Astrocyte (in vitro differentiated cells and primary cell): ENCODE data around the gene SPTB. TPM values are rescaled to one million over a fixed set of nuclear protein-coding genes. Genes with fewer than 3 reads are reported as not detected.

ENCODE experiments used
- DNase-seq: peaks from one replicate; pipeline ENCODE4 v3.0.0-alpha.2; 2010; ENCODE audit warnings: low read depth
- FAIRE-seq: peaks from 2 replicates; lab custom pipeline; 2011; peaks lifted over from hg19 to GRCh38; lab: Jason Lieb, UNC
- H2AFZ ChIP-seq: 2 replicates; pipeline ENCODE4 v1.6.0; 2012; ENCODE audit warnings: low read depth, low read length, inconsistent platforms
- H3K27ac ChIP-seq: 2 replicates; pipeline ENCODE4 v1.5.1; 2011; ENCODE audit warnings: low read depth, low read length, inconsistent platforms
- H3K27me3 ChIP-seq: 2 replicates; pipeline ENCODE4 v1.6.0; 2011; ENCODE audit warnings: low read length, inconsistent platforms; ENCODE audit not compliant: insufficient read depth
- H3K36me3 ChIP-seq: 2 replicates; pipeline ENCODE4 v1.5.1; 2011; ENCODE audit warnings: low read length, inconsistent platforms; ENCODE audit not compliant: insufficient read depth
- H3K4me1 ChIP-seq: 2 replicates; pipeline ENCODE4 v1.5.1; 2011; ENCODE audit warnings: low read length, inconsistent platforms; ENCODE audit not compliant: insufficient read depth
- H3K4me2 ChIP-seq: 2 replicates; pipeline ENCODE4 v1.6.0; 2012; ENCODE audit warnings: low read length, inconsistent platforms
- H3K4me3 ChIP-seq: 2 replicates; pipeline ENCODE4 v1.5.1; 2011; ENCODE audit warnings: low read depth, mild to moderate bottlenecking, low read length, inconsistent platforms; ENCODE audit not compliant: insufficient read depth
- H3K79me2 ChIP-seq: 2 replicates; pipeline ENCODE4 v1.6.0; 2012; ENCODE audit warnings: mild to moderate bottlenecking, low read length, inconsistent platforms; ENCODE audit not compliant: insufficient read depth
- H3K9ac ChIP-seq: 2 replicates; pipeline ENCODE4 v1.6.0; 2012; ENCODE audit warnings: mild to moderate bottlenecking, low read length, inconsistent platforms
- H3K9me3 ChIP-seq: 2 replicates; pipeline ENCODE4 v1.5.1; 2012; ENCODE audit warnings: low read depth, mild to moderate bottlenecking, low read length, inconsistent platforms; ENCODE audit not compliant: insufficient read depth
- H4K20me1 ChIP-seq: 2 replicates; pipeline ENCODE4 v1.6.0; 2012; ENCODE audit warnings: low read length, inconsistent platforms; ENCODE audit not compliant: insufficient read depth
- H3K27ac Mint-ChIP-seq: one replicate; pipeline ENCODE4 v1.8.0; 2021; ENCODE audit warnings: mild to moderate bottlenecking, mixed read lengths; ENCODE audit not compliant: unreplicated experiment
- H3K27me3 Mint-ChIP-seq: one replicate; pipeline ENCODE4 v1.8.0; 2021; ENCODE audit warnings: low read depth, mixed read lengths; ENCODE audit not compliant: unreplicated experiment
- H3K36me3 Mint-ChIP-seq: one replicate; pipeline ENCODE4 v1.8.0; 2021; ENCODE audit warnings: low read depth, mixed read lengths; ENCODE audit not compliant: unreplicated experiment
- H3K4me1 Mint-ChIP-seq: one replicate; pipeline ENCODE4 v1.8.0; 2021; ENCODE audit warnings: low read depth, mixed read lengths; ENCODE audit not compliant: unreplicated experiment
- H3K4me3 Mint-ChIP-seq: one replicate; pipeline ENCODE4 v1.8.0; 2021; ENCODE audit warnings: mild to moderate bottlenecking, moderate library complexity, mixed read lengths; ENCODE audit not compliant: unreplicated experiment
- H3K9me3 Mint-ChIP-seq: one replicate; pipeline ENCODE4 v1.8.0; 2021; ENCODE audit warnings: mild to moderate bottlenecking, mixed read lengths; ENCODE audit not compliant: unreplicated experiment
- CTCF ChIP-seq: IDR thresholded peaks from 2 replicates; pipeline ENCODE4 v1.5.1; 2011; ENCODE audit warnings: low read depth, mild to moderate bottlenecking, inconsistent platforms, low read length, moderate library complexity; ENCODE audit not compliant: insufficient read depth
- EZH2 ChIP-seq: IDR thresholded peaks from 2 replicates; pipeline ENCODE4 v1.6.1; 2012; ENCODE audit warnings: mild to moderate bottlenecking, low read length, inconsistent platforms; ENCODE audit not compliant: insufficient read depth
- total RNA-seq: library from RNA; stranded (reverse); gene quantifications from 2 replicates; pipeline ENCODE4 v1.2.1, GENCODE V29; 2021

SPTB gene
- total RNA-seq, 1 donor from 2014 or later, result 0.32 TPM

GRCh38 chr14:64825509-64825908, 54.2 kb downstream of the SPTB start:
- H3K4me3 Mint-ChIP-seq, result no peak overlapping the region
- H3K27me3 Mint-ChIP-seq, result peaks cover 32% of the 10 kb centered on the region
- no peak for FAIRE-seq
- H3K36me3 Mint-ChIP-seq, result peaks cover 2% of the 10 kb centered on the region
- no peak overlapping the region for H3K27ac Mint-ChIP-seq
- H3K9me3 Mint-ChIP-seq, result peaks cover 4% of the 10 kb centered on the region
- Histone ChIP-seq H3K27me3 (peaks cover 10% of the 10 kb centered on the region), H3K9ac (no peak overlapping the region), H3K79me2 (no peaks in the 10 kb centered on the region), H3K27ac (no peak overlapping the region), H3K4me3 (no peak overlapping the region), H3K4me2 (no peak overlapping the region), H2AFZ (no peak overlapping the region), H3K36me3 (no peaks in the 10 kb centered on the region), H4K20me1 (no peaks in the 10 kb centered on the region), H3K9me3 (no peaks in the 10 kb centered on the region), H3K4me1 (no peaks in the 10 kb centered on the region)
- peaks cover 10% of the 10 kb centered on the region for H3K4me1 Mint-ChIP-seq
- TF ChIP-seq CTCF (no peak), EZH2 (no peak)
- DNase-seq, result no peak

DNA sequence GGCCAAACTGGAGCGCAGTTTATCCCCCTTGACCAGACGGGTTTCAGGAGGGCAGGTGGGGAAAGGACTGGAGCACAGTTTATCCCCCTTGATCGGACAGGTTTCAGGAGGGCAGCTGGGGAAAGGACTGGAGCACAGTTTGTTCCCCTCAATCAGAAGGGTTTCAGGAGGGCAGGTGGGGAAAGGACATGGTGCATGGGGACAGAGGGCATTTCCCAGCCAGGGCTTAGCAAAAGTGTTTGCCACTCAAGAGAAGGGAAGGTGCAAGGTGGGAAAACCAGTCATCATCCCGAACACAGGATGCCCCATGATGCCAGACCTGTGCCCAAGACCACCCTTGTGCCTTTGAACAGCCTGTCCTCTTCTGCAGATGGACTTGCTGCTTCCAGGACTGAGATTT, 54.7 kb downstream of the SPTB start:
- H3K27ac ChIP-seq, result no peak overlapping the region
- H3K9me3 Mint-ChIP-seq, result peaks cover 4% of the 10 kb centered on the region
- H3K4me1 Mint-ChIP-seq, result peaks cover 10% of the 10 kb centered on the region
- no peak overlapping the region for H3K4me2 ChIP-seq
- TF ChIP-seq EZH2, result no peak
- TF ChIP-seq CTCF, result no peak
- no peaks in the 10 kb centered on the region for H3K79me2 ChIP-seq
- H3K36me3 Mint-ChIP-seq, result peaks cover 2% of the 10 kb centered on the region
- H4K20me1 ChIP-seq, result no peaks in the 10 kb centered on the region
- H3K4me3 ChIP-seq, result no peak overlapping the region
- no peak overlapping the region for H3K9ac ChIP-seq
- H3K4me1 ChIP-seq, result no peaks in the 10 kb centered on the region
- H3K9me3 ChIP-seq, result no peaks in the 10 kb centered on the region
- no peak for FAIRE-seq
- H3K36me3 ChIP-seq, result no peaks in the 10 kb centered on the region
- no peak overlapping the region for H3K27ac Mint-ChIP-seq
- no peak overlapping the region for H2AFZ ChIP-seq
- DNase-seq, result no peak
- peaks cover 10% of the 10 kb centered on the region for H3K27me3 ChIP-seq
- H3K4me3 Mint-ChIP-seq, result no peak overlapping the region
- H3K27me3 Mint-ChIP-seq, result peaks cover 34% of the 10 kb centered on the region

- Histone ChIP-seq H3K79me2 (no peaks in the 10 kb centered on the region), H4K20me1 (no peaks in the 10 kb centered on the region), H3K27ac (no peak overlapping the region), H3K4me1 (no peaks in the 10 kb centered on the region), H3K36me3 (no peaks in the 10 kb centered on the region), H3K4me2 (no peak overlapping the region), H3K9me3 (no peaks in the 10 kb centered on the region), H3K9ac (no peak overlapping the region), H3K27me3 (peaks cover 12% of the 10 kb centered on the region), H2AFZ (no peak overlapping the region), H3K4me3 (no peak overlapping the region)
- no peak for DNase-seq
- peaks cover 2% of the 10 kb centered on the region for H3K36me3 Mint-ChIP-seq
- peaks cover 36% of the 10 kb centered on the region for H3K27me3 Mint-ChIP-seq
- peaks cover 10% of the 10 kb centered on the region for H3K4me1 Mint-ChIP-seq
- peaks cover 4% of the 10 kb centered on the region for H3K9me3 Mint-ChIP-seq
- FAIRE-seq, result no peak
- no peak overlapping the region for H3K27ac Mint-ChIP-seq
- no peak overlapping the region for H3K4me3 Mint-ChIP-seq
- no peak for TF ChIP-seq CTCF
- no peak for TF ChIP-seq EZH2
Observed at GRCh38 chr14:64824471-64824870, 55.2 kb downstream of the SPTB start.
